ENCODE data around the gene GLRB. TPM values are rescaled to one million over a fixed set of nuclear protein-coding genes. Genes with fewer than 3 reads are reported as not detected.

GLRB gene
- total and polyA plus RNA-seq, 3 donors from 2014 or later, result 2.4 to 4.4 (median 2.6) TPM

DNA sequence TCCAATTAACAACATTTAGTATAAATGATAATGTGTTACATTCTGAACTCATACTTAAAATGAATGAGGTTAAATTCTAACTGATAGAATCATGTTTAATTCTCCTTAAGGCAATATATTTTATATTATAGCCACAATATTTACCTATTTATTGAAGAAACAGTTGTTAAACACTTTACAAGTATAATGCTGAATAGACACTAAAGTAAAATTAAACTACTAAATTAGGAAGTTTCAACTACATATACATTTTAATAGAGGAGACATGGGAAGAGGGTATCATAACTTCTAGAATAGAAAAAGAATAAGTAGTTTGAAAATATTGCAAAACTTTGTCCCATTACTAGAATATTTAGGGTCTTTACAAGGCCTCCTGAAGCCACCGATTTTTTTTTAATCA lies 108.3 kb downstream of the GLRB start:
- intact Hi-C loops (cut with DNase I; ENCODE audit: low total_unique reads), result no loop called here
- no peak overlapping the region for H3K4me3 ChIP-seq
- H3K27me3 ChIP-seq, result no peaks in the 10 kb centered on the region
- H3K9me3 ChIP-seq, result no peaks in the 10 kb centered on the region
- no peak overlapping the region for H3K27ac ChIP-seq
- H3K4me1 ChIP-seq, result no peaks in the 10 kb centered on the region
- no peaks in the 10 kb centered on the region for H3K36me3 ChIP-seq (ENCODE audit: low read depth, missing control alignments)
- 90 to 91% methylated on average over 1 of the region's 1 CpG for WGBS, 2 donors
- no peak for DNase-seq
- TF ChIP-seq, protein P1, sequence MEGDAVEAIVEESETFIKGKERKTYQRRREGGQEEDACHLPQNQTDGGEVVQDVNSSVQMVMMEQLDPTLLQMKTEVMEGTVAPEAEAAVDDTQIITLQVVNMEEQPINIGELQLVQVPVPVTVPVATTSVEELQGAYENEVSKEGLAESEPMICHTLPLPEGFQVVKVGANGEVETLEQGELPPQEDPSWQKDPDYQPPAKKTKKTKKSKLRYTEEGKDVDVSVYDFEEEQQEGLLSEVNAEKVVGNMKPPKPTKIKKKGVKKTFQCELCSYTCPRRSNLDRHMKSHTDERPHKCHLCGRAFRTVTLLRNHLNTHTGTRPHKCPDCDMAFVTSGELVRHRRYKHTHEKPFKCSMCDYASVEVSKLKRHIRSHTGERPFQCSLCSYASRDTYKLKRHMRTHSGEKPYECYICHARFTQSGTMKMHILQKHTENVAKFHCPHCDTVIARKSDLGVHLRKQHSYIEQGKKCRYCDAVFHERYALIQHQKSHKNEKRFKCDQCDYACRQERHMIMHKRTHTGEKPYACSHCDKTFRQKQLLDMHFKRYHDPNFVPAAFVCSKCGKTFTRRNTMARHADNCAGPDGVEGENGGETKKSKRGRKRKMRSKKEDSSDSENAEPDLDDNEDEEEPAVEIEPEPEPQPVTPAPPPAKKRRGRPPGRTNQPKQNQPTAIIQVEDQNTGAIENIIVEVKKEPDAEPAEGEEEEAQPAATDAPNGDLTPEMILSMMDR (IDR thresholded peaks at IDR 0.05), result no peak
- no peak for TF ChIP-seq POLR2A (IDR thresholded peaks at IDR 0.05)

- Histone ChIP-seq H3K27ac (no peak overlapping the region), H3K36me3 (ENCODE audit: low read depth, missing control alignments) (no peaks in the 10 kb centered on the region), H3K4me1 (no peaks in the 10 kb centered on the region), H3K9me3 (no peaks in the 10 kb centered on the region), H3K27me3 (no peaks in the 10 kb centered on the region), H3K4me3 (no peak overlapping the region)
- intact Hi-C loops (cut with DNase I; ENCODE audit: low total_unique reads), result no loop called here
- no peak for TF ChIP-seq POLR2A (IDR thresholded peaks at IDR 0.05)
- TF ChIP-seq, protein P1 (IDR thresholded peaks at IDR 0.05), result no peak
- no peak for DNase-seq
These were observed 109.4 kb downstream of the GLRB start for GRCh38 chr4:157185363-157185762.

DNA sequence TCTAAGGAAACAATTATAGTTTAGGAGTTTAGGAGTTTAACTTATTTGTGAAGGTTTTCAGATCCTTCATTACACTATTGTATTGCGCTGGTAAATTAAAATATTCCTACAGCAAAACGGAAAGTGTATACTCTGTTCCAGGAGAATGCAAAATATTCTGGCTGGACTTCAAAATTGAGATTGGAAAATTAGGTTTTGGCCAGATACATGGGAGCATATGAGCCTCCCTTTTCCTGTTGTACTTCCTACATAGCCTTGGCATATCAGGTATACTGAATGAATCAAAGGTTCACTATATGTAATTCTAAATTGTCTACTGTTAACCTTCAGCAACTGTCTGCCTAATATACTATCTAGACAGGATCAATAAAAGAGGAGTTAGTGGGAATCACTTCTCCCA lies 119.4 kb downstream of the GLRB start:
- H3K4me3 ChIP-seq, result no peak overlapping the region
- intact Hi-C loops (cut with DNase I; ENCODE audit: low total_unique reads), result no loop called here
- TF ChIP-seq POLR2A (IDR thresholded peaks at IDR 0.05), result no peak
- no peak for DNase-seq
- H3K27me3 ChIP-seq, result no peaks in the 10 kb centered on the region
- no peaks in the 10 kb centered on the region for H3K9me3 ChIP-seq
- no peaks in the 10 kb centered on the region for H3K4me1 ChIP-seq
- WGBS, 2 donors, result 83 to 93% methylated on average over 2 of the region's 2 CpGs
- H3K36me3 ChIP-seq (ENCODE audit: low read depth, missing control alignments), result no peaks in the 10 kb centered on the region
- no peak overlapping the region for H3K27ac ChIP-seq

DNA sequence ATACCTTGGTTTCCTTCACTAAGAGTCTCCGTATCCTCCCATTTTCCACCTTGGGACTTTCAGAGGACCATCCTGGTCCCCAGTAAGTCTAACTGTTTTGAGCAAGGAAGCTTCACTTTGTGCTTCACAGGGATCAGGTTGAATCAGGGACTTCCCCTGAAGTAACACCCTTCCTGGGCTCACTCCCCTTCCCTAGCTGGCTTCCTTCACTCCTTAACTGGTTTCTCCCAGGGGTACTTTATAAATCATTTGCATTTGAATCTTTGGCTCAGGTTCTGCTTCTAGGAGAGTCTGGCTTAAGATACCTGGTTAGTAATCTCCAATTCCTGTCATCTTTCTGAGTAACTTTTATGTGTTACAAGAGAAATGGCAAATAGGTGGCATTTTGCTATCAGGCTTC lies 120.1 kb downstream of the GLRB start:
- H3K9me3 ChIP-seq, result no peaks in the 10 kb centered on the region
- 89 to 97% methylated on average over 1 of the region's 1 CpG for WGBS, 2 donors
- intact Hi-C loops (cut with DNase I; ENCODE audit: low total_unique reads), result no loop called here
- no peak overlapping the region for H3K4me3 ChIP-seq
- no peaks in the 10 kb centered on the region for H3K36me3 ChIP-seq (ENCODE audit: low read depth, missing control alignments)
- H3K4me1 ChIP-seq, result no peaks in the 10 kb centered on the region
- no peak for TF ChIP-seq POLR2A (IDR thresholded peaks at IDR 0.05)
- TF ChIP-seq, protein P1 (IDR thresholded peaks at IDR 0.05), result no peak
- no peak for DNase-seq
- H3K27me3 ChIP-seq, result no peaks in the 10 kb centered on the region
- H3K27ac ChIP-seq, result no peak overlapping the region

GRCh38 chr4:157204634-157205244 lies 128.8 kb downstream of the GLRB start:
- Histone ChIP-seq H3K27ac (no peak overlapping the region), H3K4me1 (no peaks in the 10 kb centered on the region), H3K4me3 (peak overlapping the region; percentile 36 to 48), H3K36me3 (ENCODE audit: low read depth, missing control alignments) (no peaks in the 10 kb centered on the region), H3K27me3 (no peaks in the 10 kb centered on the region), H3K9me3 (no peaks in the 10 kb centered on the region)
- TF ChIP-seq, protein P1 (IDR thresholded peaks at IDR 0.05), result peak; percentile 30 to 63 (median 46)
- no peak for TF ChIP-seq POLR2A (IDR thresholded peaks at IDR 0.05)
- intact Hi-C loops (cut with DNase I; ENCODE audit: low total_unique reads), result no loop called here
- DNase-seq, result peak; percentile 84
- WGBS, 2 donors, result 61 to 63% methylated on average over 13 to 17 of the region's 17 CpGs

All from testis (tissue), 3 donors.